Fibroblast of lung (primary cell): ENCODE data around the gene IKZF5. TPM values are rescaled to one million over a fixed set of nuclear protein-coding genes. Genes with fewer than 3 reads are reported as not detected.

Source experiments
- DNase-seq, 2 donors: peaks; one replicate each; pipeline versions ENCODE4 v3.0.0 to v3.0.0-alpha.2; 2010; ENCODE audit warnings: low read depth in 2 of 2
- H2AFZ ChIP-seq: 2 replicates; pipeline ENCODE4 v1.5.1; 2012; ENCODE audit warnings: low read length, control low read depth, inconsistent platforms
- H3K27ac ChIP-seq: 2 replicates; pipeline ENCODE4 v1.5.1; 2011; ENCODE audit warnings: low read length, control low read depth; ENCODE audit not compliant: insufficient read depth
- H3K27me3 ChIP-seq: 2 replicates; pipeline ENCODE4 v1.5.1; 2011; ENCODE audit warnings: mild to moderate bottlenecking, low read length; ENCODE audit not compliant: control insufficient read depth, insufficient read depth
- H3K36me3 ChIP-seq: 2 replicates; pipeline ENCODE4 v1.5.1; 2011; ENCODE audit warnings: low read length; ENCODE audit not compliant: control insufficient read depth, insufficient read depth
- H3K4me1 ChIP-seq: 2 replicates; pipeline ENCODE4 v1.5.1; 2011; ENCODE audit warnings: low read length; ENCODE audit not compliant: control insufficient read depth, insufficient read depth; ENCODE audit errors: extremely low read depth
- H3K4me2 ChIP-seq: 2 replicates; pipeline ENCODE4 v1.5.1; 2011; ENCODE audit warnings: low read length, control low read depth; ENCODE audit not compliant: insufficient read depth; ENCODE audit errors: extremely low read depth
- H3K4me3 ChIP-seq, 4 experiments: fragments of 200-600 bp in 1 of 4; sonication (generic) in 1 of 4; replicated peaks in 1 of 4; 2 replicates each; pipeline ENCODE4 v1.5.1; 2011 to 2016; ENCODE audit warnings: low read length in 4 of 4, low read depth in 3 of 4, mild to moderate bottlenecking in 3 of 4, control low read depth in 2 of 4, inconsistent platforms in 1 of 4, mixed read lengths in 1 of 4; ENCODE audit not compliant: insufficient read depth in 1 of 4; ENCODE audit errors: control extremely low read depth in 1 of 4
- H3K79me2 ChIP-seq: 2 replicates; pipeline ENCODE4 v1.5.1; 2012; ENCODE audit warnings: mild to moderate bottlenecking, low read length, inconsistent platforms; ENCODE audit not compliant: control insufficient read depth, insufficient read depth
- H3K9ac ChIP-seq: 2 replicates; pipeline ENCODE4 v1.5.1; 2011; ENCODE audit warnings: mild to moderate bottlenecking, low read length, control low read depth; ENCODE audit not compliant: insufficient read depth
- H3K9me3 ChIP-seq: 2 replicates; pipeline ENCODE4 v1.5.1; 2012; ENCODE audit warnings: low read depth, low read length; ENCODE audit not compliant: control insufficient read depth, insufficient read depth
- H4K20me1 ChIP-seq: 2 replicates; pipeline ENCODE4 v1.5.1; 2011; ENCODE audit warnings: low read length; ENCODE audit not compliant: control insufficient read depth, insufficient read depth; ENCODE audit errors: extremely low read depth
- CTCF ChIP-seq, 2 donors: IDR thresholded peaks in 1 of 2; conservative IDR thresholded peaks in 1 of 2; 1 replicate in 1 of 2; 2 replicates in 1 of 2; pipeline ENCODE4 v1.5.1; 2011 to 2012; ENCODE audit warnings: low read length in 2 of 2, control low read depth in 1 of 2, inconsistent platforms in 1 of 2, low read depth in 1 of 2, mild to moderate bottlenecking in 1 of 2
- EZH2 ChIP-seq: IDR thresholded peaks from 2 replicates; pipeline ENCODE4 v1.5.1; 2012; ENCODE audit warnings: low read length, control low read depth, mild to moderate bottlenecking; ENCODE audit errors: missing control alignments
- polyA plus RNA-seq, 2 donors: library from polyadenylated mRNA; depleted of rRNA in 1 of 2; stranded (reverse) in 1 of 2; unstranded in 1 of 2; fragments of >200 nt; gene quantifications; 2 replicates each; pipeline ENCODE4 v1.2.1, GENCODE V29; 2011 to 2012; ENCODE audit warnings: missing spikeins in 1 of 2
- total RNA-seq: library from RNA; depleted of rRNA; stranded (reverse); fragments of >200 nt; gene quantifications from 2 replicates; pipeline ENCODE4 v1.2.1, GENCODE V29; 2014

The IKZF5 gene
- total and polyA plus RNA-seq, 2 donors (not counting 1 experiment from before 2014, with no cell fraction given): 3.1 to 12.5 TPM

DNA sequence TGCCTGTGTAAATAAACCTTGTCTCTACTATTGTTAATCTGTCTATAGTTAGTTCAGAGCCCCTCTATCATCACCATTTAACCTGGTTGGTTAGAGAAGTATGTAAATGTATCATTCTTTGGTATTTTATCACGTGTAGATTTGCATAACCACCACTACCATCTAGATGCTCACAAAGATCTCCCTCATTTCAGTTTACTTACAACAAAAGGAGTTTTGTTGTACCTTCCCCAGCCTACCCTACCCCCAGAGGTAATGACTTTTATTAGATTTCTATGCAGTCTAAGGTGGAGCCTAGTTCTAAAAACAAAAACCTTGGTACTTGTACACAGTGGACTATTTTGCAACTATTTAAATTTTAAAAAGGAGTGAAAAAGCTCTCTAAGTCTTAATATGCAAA lies 17.7 kb upstream of the IKZF5 start:
- Histone ChIP-seq H4K20me1 (no peaks in the 10 kb centered on the region), H3K4me1 (no peaks in the 10 kb centered on the region), H3K36me3 (no peaks in the 10 kb centered on the region), H3K27ac (no peak overlapping the region), H3K4me3 (no peak overlapping the region), H3K9me3 (no peaks in the 10 kb centered on the region), H2AFZ (no peak overlapping the region), H3K27me3 (no peaks in the 10 kb centered on the region), H3K4me2 (no peak overlapping the region), H3K9ac (no peak overlapping the region), H3K79me2 (no peaks in the 10 kb centered on the region)
- DNase-seq: no peak
- no peak for TF ChIP-seq CTCF (conservative IDR thresholded peaks at IDR 0.05 in 1 of 2, IDR thresholded peaks at IDR 0.05 in 1 of 2; ENCODE audit: low read depth in 1 of 2, low read length in 2 of 2)
- TF ChIP-seq EZH2: no peak

DNA sequence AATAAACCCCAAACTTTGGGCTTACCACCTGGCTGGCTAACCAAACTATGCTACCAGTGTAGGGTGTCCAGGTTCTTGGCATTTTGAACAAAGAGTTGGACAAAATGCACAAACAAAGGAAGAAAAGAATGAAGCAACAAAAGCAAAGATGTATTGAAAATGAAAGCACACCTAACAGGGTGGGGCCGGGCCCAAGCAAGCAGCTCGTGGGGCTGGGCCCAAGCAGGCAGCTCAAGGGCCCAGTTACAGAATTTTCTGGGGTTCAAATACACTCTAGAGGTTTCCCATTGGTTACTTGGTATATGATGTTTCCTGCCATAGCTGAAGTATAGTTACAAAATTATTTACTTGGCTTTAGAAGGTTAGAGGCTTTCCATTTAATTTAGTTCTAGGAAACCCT lies 15.9 kb upstream of the IKZF5 start:
- TF ChIP-seq CTCF (conservative IDR thresholded peaks at IDR 0.05 in 1 of 2, IDR thresholded peaks at IDR 0.05 in 1 of 2; ENCODE audit: low read depth in 1 of 2, low read length in 2 of 2): no peak
- no peak for TF ChIP-seq EZH2
- no peaks in the 10 kb centered on the region for H3K9me3 ChIP-seq

GRCh38 chr10:123021517-123021916 lies 12.9 kb upstream of the IKZF5 start:
- no peak overlapping the region for H3K9ac ChIP-seq
- no peak overlapping the region for H2AFZ ChIP-seq
- no peaks in the 10 kb centered on the region for H4K20me1 ChIP-seq
- H3K4me1 ChIP-seq: no peaks in the 10 kb centered on the region
- H3K4me3 ChIP-seq: no peak overlapping the region
- H3K9me3 ChIP-seq: no peaks in the 10 kb centered on the region
- no peak overlapping the region for H3K27ac ChIP-seq
- H3K79me2 ChIP-seq: no peaks in the 10 kb centered on the region
- peak in 1 of 2 donors; percentile 24 for DNase-seq
- no peaks in the 10 kb centered on the region for H3K27me3 ChIP-seq
- H3K36me3 ChIP-seq: no peaks in the 10 kb centered on the region
- H3K4me2 ChIP-seq: no peak overlapping the region
- TF ChIP-seq CTCF (conservative IDR thresholded peaks at IDR 0.05 in 1 of 2, IDR thresholded peaks at IDR 0.05 in 1 of 2; ENCODE audit: low read depth in 1 of 2, low read length in 2 of 2): peak; percentile 3 to 49
- TF ChIP-seq EZH2: no peak

More for the DNA sequence above, 15.9 kb upstream of the IKZF5 start:
- Histone ChIP-seq H3K27me3 (no peaks in the 10 kb centered on the region), H3K79me2 (no peaks in the 10 kb centered on the region), H3K36me3 (no peaks in the 10 kb centered on the region), H3K4me3 (no peak overlapping the region), H3K4me2 (no peak overlapping the region), H3K4me1 (no peaks in the 10 kb centered on the region), H3K27ac (no peak overlapping the region), H3K9ac (no peak overlapping the region), H2AFZ (no peak overlapping the region), H4K20me1 (no peaks in the 10 kb centered on the region)
- DNase-seq: no peak
